ENCODE results near the gene RBFOX2.

Gene RBFOX2

GRCh38 chr22:35970616-35971455 lies 57.8 kb downstream of the RBFOX2 start:
- DNase-seq: no peak

- DNase-seq: no peak
Observed at GRCh38 chr22:35967046-35967397, 61.6 kb downstream of the RBFOX2 start.

GRCh38 chr22:35966314-35967045 lies 62.1 kb downstream of the RBFOX2 start:
- DNase-seq: no peak

GRCh38 chr22:35963237-35963810 lies 65.3 kb downstream of the RBFOX2 start:
- DNase-seq: no peak

- no peak for DNase-seq
Observed at GRCh38 chr22:35961480-35962295, 66.9 kb downstream of the RBFOX2 start.

- no peak for DNase-seq
Observed at GRCh38 chr22:35960854-35961253, 67.8 kb downstream of the RBFOX2 start.

GRCh38 chr22:35959121-35959800 lies 69.4 kb downstream of the RBFOX2 start:
- DNase-seq: no peak

GRCh38 chr22:35958334-35958733 lies 70.3 kb downstream of the RBFOX2 start:
- no peak for DNase-seq

GRCh38 chr22:35957589-35957988 lies 71.0 kb downstream of the RBFOX2 start:
- no peak for DNase-seq

GRCh38 chr22:35956850-35957249 lies 71.8 kb downstream of the RBFOX2 start:
- DNase-seq: no peak

GRCh38 chr22:35955546-35955945 lies 73.1 kb downstream of the RBFOX2 start:
- DNase-seq: no peak

GRCh38 chr22:35952576-35952975 lies 76.0 kb downstream of the RBFOX2 start:
- peak in 1 of 2 experiments; percentile 30 for DNase-seq

GRCh38 chr22:35950262-35950661 lies 78.4 kb downstream of the RBFOX2 start:
- peak in 1 of 2 experiments; percentile 43 for DNase-seq

GRCh38 chr22:35949243-35949642 lies 79.4 kb downstream of the RBFOX2 start:
- no peak for DNase-seq

- no peak for DNase-seq
Observed at GRCh38 chr22:35947794-35948425, 80.7 kb downstream of the RBFOX2 start.

GRCh38 chr22:35944458-35944857 lies 84.2 kb downstream of the RBFOX2 start:
- no peak for DNase-seq

- DNase-seq: no peak
Observed at GRCh38 chr22:35940166-35940565, 88.5 kb downstream of the RBFOX2 start.

- DNase-seq: no peak
Observed at GRCh38 chr22:35938226-35938625, 90.4 kb downstream of the RBFOX2 start.

- peak; percentile 23 to 32 for DNase-seq
Observed at GRCh38 chr22:35930933-35931332, 97.7 kb downstream of the RBFOX2 start.

- DNase-seq: no peak
Observed at GRCh38 chr22:35928285-35928798, 100.3 kb downstream of the RBFOX2 start.

GRCh38 chr22:35923026-35923425 lies 105.6 kb downstream of the RBFOX2 start:
- no peak for DNase-seq

- DNase-seq: peak; percentile 46 to 77
Observed at GRCh38 chr22:35921777-35922176, 106.8 kb downstream of the RBFOX2 start.

Measured in NCI-H446 (cell line).